ENCODE results near the gene TES. TPM values are rescaled to one million over a fixed set of nuclear protein-coding genes. Genes with fewer than 3 reads are reported as not detected.

The TES gene
- total and polyA plus RNA-seq, 2 experiments from 2014 or later = 37.3 to 38.3 TPM

- no peak overlapping the region for H3K4me3 Mint-ChIP-seq
- Histone ChIP-seq H3K4me3 (no peak overlapping the region), H3K27me3 (ENCODE audit: insufficient read depth) (no peaks in the 10 kb centered on the region), H3K36me3 (ENCODE audit: insufficient read depth) (no peaks in the 10 kb centered on the region), H3K79me2 (replicated peaks; ENCODE audit: insufficient read depth) (no peaks in the 10 kb centered on the region), H3K27ac (ENCODE audit: low read depth) (no peak overlapping the region), H4K20me1 (replicated peaks; ENCODE audit: insufficient read depth) (no peaks in the 10 kb centered on the region), H3F3A (replicated peaks; ENCODE audit: low read depth) (no peaks in the 10 kb centered on the region), H3K9me2 (ENCODE audit: insufficient read depth) (no peaks in the 10 kb centered on the region), H2AFZ (no peak overlapping the region), H3K4me2 (no peak overlapping the region), H3K4me1 (ENCODE audit: insufficient read depth) (no peaks in the 10 kb centered on the region)
- no peaks in the 10 kb centered on the region for H3K4me1 Mint-ChIP-seq
- H3K36me3 Mint-ChIP-seq (ENCODE audit: low read depth) = no peaks in the 10 kb centered on the region
- no peaks in the 10 kb centered on the region for H3K9me3 Mint-ChIP-seq
- no peaks in the 10 kb centered on the region for H3K27me3 Mint-ChIP-seq (ENCODE audit: insufficient read depth, low read depth, poor library complexity)
- no peak for TF ChIP-seq CREB1 (CRISPR knock-in tag; IDR thresholded peaks at IDR 0.05; ENCODE audit: low read depth)
- TF ChIP-seq CTCF (conservative IDR thresholded peaks at IDR 0.05; ENCODE audit: low read depth in 2 of 2) = no peak
- no peak for TF ChIP-seq ZNF462 (CRISPR knock-in tag; IDR thresholded peaks at IDR 0.05)
- no peak for TF ChIP-seq NANOG (IDR thresholded peaks at IDR 0.05; ENCODE audit: borderline replicate concordance)
- TF ChIP-seq ZNF331 (CRISPR knock-in tag; IDR thresholded peaks at IDR 0.05; ENCODE audit: low read depth) = no peak
- TF ChIP-seq, protein P1, sequence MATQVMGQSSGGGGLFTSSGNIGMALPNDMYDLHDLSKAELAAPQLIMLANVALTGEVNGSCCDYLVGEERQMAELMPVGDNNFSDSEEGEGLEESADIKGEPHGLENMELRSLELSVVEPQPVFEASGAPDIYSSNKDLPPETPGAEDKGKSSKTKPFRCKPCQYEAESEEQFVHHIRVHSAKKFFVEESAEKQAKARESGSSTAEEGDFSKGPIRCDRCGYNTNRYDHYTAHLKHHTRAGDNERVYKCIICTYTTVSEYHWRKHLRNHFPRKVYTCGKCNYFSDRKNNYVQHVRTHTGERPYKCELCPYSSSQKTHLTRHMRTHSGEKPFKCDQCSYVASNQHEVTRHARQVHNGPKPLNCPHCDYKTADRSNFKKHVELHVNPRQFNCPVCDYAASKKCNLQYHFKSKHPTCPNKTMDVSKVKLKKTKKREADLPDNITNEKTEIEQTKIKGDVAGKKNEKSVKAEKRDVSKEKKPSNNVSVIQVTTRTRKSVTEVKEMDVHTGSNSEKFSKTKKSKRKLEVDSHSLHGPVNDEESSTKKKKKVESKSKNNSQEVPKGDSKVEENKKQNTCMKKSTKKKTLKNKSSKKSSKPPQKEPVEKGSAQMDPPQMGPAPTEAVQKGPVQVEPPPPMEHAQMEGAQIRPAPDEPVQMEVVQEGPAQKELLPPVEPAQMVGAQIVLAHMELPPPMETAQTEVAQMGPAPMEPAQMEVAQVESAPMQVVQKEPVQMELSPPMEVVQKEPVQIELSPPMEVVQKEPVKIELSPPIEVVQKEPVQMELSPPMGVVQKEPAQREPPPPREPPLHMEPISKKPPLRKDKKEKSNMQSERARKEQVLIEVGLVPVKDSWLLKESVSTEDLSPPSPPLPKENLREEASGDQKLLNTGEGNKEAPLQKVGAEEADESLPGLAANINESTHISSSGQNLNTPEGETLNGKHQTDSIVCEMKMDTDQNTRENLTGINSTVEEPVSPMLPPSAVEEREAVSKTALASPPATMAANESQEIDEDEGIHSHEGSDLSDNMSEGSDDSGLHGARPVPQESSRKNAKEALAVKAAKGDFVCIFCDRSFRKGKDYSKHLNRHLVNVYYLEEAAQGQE (IDR thresholded peaks at IDR 0.05; ENCODE audit: unreplicated experiment) = no peak
- no peak for TF ChIP-seq JUNB (IDR thresholded peaks at IDR 0.05; ENCODE audit: unreplicated experiment)
- TF ChIP-seq STAT1 (IDR thresholded peaks at IDR 0.05; ENCODE audit: unreplicated experiment) = no peak
- no peak for TF ChIP-seq ZNF114 (CRISPR knock-in tag; IDR thresholded peaks at IDR 0.05)
- TF ChIP-seq EZH2 (IDR thresholded peaks at IDR 0.05; ENCODE audit: low read depth, unreplicated experiment) = no peak
- TF ChIP-seq POLR2AphosphoS5 (IDR thresholded peaks at IDR 0.05; ENCODE audit: low read depth) = no peak
- TF ChIP-seq EZH2phosphoT487 (IDR thresholded peaks at IDR 0.05; ENCODE audit: unreplicated experiment) = no peak
- no peak for TF ChIP-seq ETS1 (IDR thresholded peaks at IDR 0.05)
- H3K27ac Mint-ChIP-seq = no peak overlapping the region
- DNase-seq (ENCODE audit: low spot score) = no peak
- ATAC-seq = no peak
Measured at GRCh38 chr7:116196947-116197346, 13.4 kb upstream of the TES start.
